Mesothelial cell of epicardium (in vitro differentiated cells): ENCODE measurements around the gene CDV3. TPM values are rescaled to one million over a fixed set of nuclear protein-coding genes. Genes with fewer than 3 reads are reported as not detected.

Experiments
- DNase-seq, 2 experiments: peaks; one replicate each; pipeline ENCODE4 v3.0.0; 2021; ENCODE audit warnings: low spot score in 2 of 2; ENCODE audit not compliant: unreplicated experiment in 2 of 2
- H3K27ac Mint-ChIP-seq: 2 replicates; pipeline ENCODE4 v1.8.0; 2021; ENCODE audit warnings: mixed read lengths
- H3K27me3 Mint-ChIP-seq: 2 replicates; pipeline ENCODE4 v1.8.0; 2021; ENCODE audit warnings: low read depth, mixed read lengths
- H3K36me3 Mint-ChIP-seq: 2 replicates; pipeline ENCODE4 v1.8.0; 2021; ENCODE audit warnings: mixed read lengths
- H3K4me1 Mint-ChIP-seq: 2 replicates; pipeline ENCODE4 v1.8.0; 2021; ENCODE audit warnings: mixed read lengths
- H3K4me3 Mint-ChIP-seq: 2 replicates; pipeline ENCODE4 v1.8.0; 2021; ENCODE audit warnings: mild to moderate bottlenecking, moderate library complexity, mixed read lengths
- H3K9me3 Mint-ChIP-seq: 2 replicates; pipeline ENCODE4 v1.8.0; 2021; ENCODE audit warnings: mixed read lengths
- CTCF ChIP-seq: fragments of 200-600 bp; sonication (generic); IDR thresholded peaks from one replicate; pipeline ENCODE4 v1.5.0; 2021; ENCODE audit warnings: antibody characterized with exemption; ENCODE audit not compliant: unreplicated experiment
- total RNA-seq: library from RNA; stranded (reverse); gene quantifications from 3 replicates; pipeline ENCODE4 v1.2.1, GENCODE V29; 2021

The CDV3 gene
- total RNA-seq, 1 donor from 2014 or later = 127 TPM

- H3K9me3 Mint-ChIP-seq = peaks cover 4% of the 10 kb centered on the region
Observed at GRCh38 chr3:133610031-133610430, 36.5 kb downstream of the CDV3 start.

DNA sequence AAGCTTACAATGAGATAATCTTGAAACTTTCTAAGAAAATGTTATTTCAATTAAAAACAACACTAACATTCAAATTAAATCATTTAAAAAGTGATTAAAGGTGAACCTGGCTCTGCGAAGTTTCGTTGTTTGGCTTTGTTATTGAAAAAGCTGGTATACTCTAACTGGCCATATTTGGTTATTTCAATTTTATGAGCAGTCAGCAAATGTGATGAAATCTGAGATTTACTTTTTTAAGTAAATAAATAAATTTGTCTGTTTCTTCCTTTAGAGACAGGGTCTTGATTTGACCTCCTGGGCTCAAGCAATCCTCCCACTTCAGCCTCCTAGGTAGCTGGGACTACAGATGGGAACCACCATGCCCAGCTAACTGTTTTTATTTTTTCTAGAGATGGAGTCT lies 38.0 kb downstream of the CDV3 start:
- no peaks in the 10 kb centered on the region for H3K27me3 Mint-ChIP-seq

More at GRCh38 chr3:133610031-133610430, 36.5 kb downstream of the CDV3 start:
- Mint-ChIP-seq H3K27me3 (no peaks in the 10 kb centered on the region), H3K36me3 (peaks cover 45% of the 10 kb centered on the region), H3K4me3 (no peak overlapping the region), H3K4me1 (no peaks in the 10 kb centered on the region), H3K27ac (no peak overlapping the region)
- no peak for TF ChIP-seq CTCF
- no peak for DNase-seq

GRCh38 chr3:133620066-133620784 lies 46.7 kb downstream of the CDV3 start:
- H3K27me3 Mint-ChIP-seq = no peaks in the 10 kb centered on the region
- H3K4me3 Mint-ChIP-seq = no peak overlapping the region
- no peaks in the 10 kb centered on the region for H3K9me3 Mint-ChIP-seq
- no peaks in the 10 kb centered on the region for H3K4me1 Mint-ChIP-seq
- H3K36me3 Mint-ChIP-seq = peaks cover 38% of the 10 kb centered on the region
- no peak for DNase-seq
- H3K27ac Mint-ChIP-seq = no peak overlapping the region
- no peak for TF ChIP-seq CTCF

More for the DNA sequence above, 38.0 kb downstream of the CDV3 start:
- H3K4me3 Mint-ChIP-seq = no peak overlapping the region
- no peaks in the 10 kb centered on the region for H3K4me1 Mint-ChIP-seq
- TF ChIP-seq CTCF = no peak
- H3K36me3 Mint-ChIP-seq = peaks cover 43% of the 10 kb centered on the region
- no peak overlapping the region for H3K27ac Mint-ChIP-seq
- no peak for DNase-seq
- peaks cover 4% of the 10 kb centered on the region for H3K9me3 Mint-ChIP-seq

- H3K9me3 Mint-ChIP-seq = no peaks in the 10 kb centered on the region
- H3K4me1 Mint-ChIP-seq = no peaks in the 10 kb centered on the region
- no peaks in the 10 kb centered on the region for H3K27me3 Mint-ChIP-seq
- no peak overlapping the region for H3K27ac Mint-ChIP-seq
- peaks cover 38% of the 10 kb centered on the region for H3K36me3 Mint-ChIP-seq
- no peak overlapping the region for H3K4me3 Mint-ChIP-seq
- TF ChIP-seq CTCF = no peak
- DNase-seq = no peak
Observed at GRCh38 chr3:133627789-133628188, 54.3 kb downstream of the CDV3 start.

DNA sequence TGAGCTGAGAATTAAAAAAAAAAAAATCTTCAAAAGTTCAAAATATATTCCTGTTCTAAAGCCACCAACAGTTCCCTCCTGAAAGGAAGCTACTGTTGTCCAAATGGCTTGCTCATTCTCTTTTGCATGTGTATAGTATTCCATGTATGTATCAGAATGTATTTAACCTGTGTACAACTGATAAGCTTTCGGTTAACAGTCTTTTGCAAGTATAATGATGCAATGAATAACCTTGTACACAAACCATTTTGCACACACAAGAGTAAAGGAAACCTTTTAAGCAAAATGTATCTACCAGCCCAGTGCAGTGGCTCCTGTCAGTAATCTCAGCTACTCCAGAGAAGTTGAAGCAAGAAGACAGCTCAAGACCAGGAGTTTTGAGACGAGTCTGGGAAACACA lies 55.7 kb downstream of the CDV3 start:
- Mint-ChIP-seq H3K27me3 (no peaks in the 10 kb centered on the region), H3K4me3 (no peak overlapping the region), H3K9me3 (no peaks in the 10 kb centered on the region), H3K4me1 (no peaks in the 10 kb centered on the region), H3K27ac (no peak overlapping the region), H3K36me3 (peaks cover 42% of the 10 kb centered on the region)
- no peak for TF ChIP-seq CTCF
- no peak for DNase-seq
